ENCODE data around the gene ZFX. TPM values are rescaled to one million over a fixed set of nuclear protein-coding genes. Genes with fewer than 3 reads are reported as not detected.

ZFX gene
- total RNA-seq, 1 donor from 2014 or later, result 35.7 TPM

- H3K27ac Mint-ChIP-seq (ENCODE audit: unreplicated experiment), result no peak overlapping the region
- peak overlapping the region; percentile 87 for H3K27ac ChIP-seq (ENCODE audit: low read depth, low read length)
- no peaks in the 10 kb centered on the region for H3K27me3 ChIP-seq (ENCODE audit: insufficient read depth, low read length)
- H3K27me3 Mint-ChIP-seq (ENCODE audit: low read depth, unreplicated experiment), result no peaks in the 10 kb centered on the region
- peaks cover 32% of the 10 kb centered on the region for H3K4me1 ChIP-seq (ENCODE audit: insufficient read depth, low read length)
- H4K20me1 ChIP-seq (ENCODE audit: insufficient read depth, low read length), result peaks cover 45% of the 10 kb centered on the region
- H3K36me3 ChIP-seq (ENCODE audit: insufficient read depth, low read length), result peaks cover 5% of the 10 kb centered on the region
- DNase-seq (ENCODE audit: low read depth) (peak; percentile 83), FAIRE-seq (no peak)
- H3K9me3 ChIP-seq (ENCODE audit: insufficient read depth, low read depth, low read length), result no peaks in the 10 kb centered on the region
- peak overlapping the region; percentile 82 for H3K4me3 ChIP-seq (ENCODE audit: insufficient read depth, low read depth, low read length)
- H2AFZ ChIP-seq (ENCODE audit: low read depth, low read length), result no peak overlapping the region
- peaks cover 50% of the 10 kb centered on the region for H3K79me2 ChIP-seq (ENCODE audit: insufficient read depth, low read length)
- H3K4me3 Mint-ChIP-seq (ENCODE audit: unreplicated experiment), result peak overlapping the region; percentile 93
- H3K36me3 Mint-ChIP-seq (ENCODE audit: low read depth, unreplicated experiment), result no peaks in the 10 kb centered on the region
- TF ChIP-seq, protein P1, sequence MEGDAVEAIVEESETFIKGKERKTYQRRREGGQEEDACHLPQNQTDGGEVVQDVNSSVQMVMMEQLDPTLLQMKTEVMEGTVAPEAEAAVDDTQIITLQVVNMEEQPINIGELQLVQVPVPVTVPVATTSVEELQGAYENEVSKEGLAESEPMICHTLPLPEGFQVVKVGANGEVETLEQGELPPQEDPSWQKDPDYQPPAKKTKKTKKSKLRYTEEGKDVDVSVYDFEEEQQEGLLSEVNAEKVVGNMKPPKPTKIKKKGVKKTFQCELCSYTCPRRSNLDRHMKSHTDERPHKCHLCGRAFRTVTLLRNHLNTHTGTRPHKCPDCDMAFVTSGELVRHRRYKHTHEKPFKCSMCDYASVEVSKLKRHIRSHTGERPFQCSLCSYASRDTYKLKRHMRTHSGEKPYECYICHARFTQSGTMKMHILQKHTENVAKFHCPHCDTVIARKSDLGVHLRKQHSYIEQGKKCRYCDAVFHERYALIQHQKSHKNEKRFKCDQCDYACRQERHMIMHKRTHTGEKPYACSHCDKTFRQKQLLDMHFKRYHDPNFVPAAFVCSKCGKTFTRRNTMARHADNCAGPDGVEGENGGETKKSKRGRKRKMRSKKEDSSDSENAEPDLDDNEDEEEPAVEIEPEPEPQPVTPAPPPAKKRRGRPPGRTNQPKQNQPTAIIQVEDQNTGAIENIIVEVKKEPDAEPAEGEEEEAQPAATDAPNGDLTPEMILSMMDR (IDR thresholded peaks at IDR 0.05; ENCODE audit: insufficient read depth, low read depth, low read length), result no peak
- no peak for TF ChIP-seq EZH2 (IDR thresholded peaks at IDR 0.05; ENCODE audit: insufficient read depth, low read length)
- peak overlapping the region; percentile 93 for H3K4me2 ChIP-seq (ENCODE audit: low read length)
- H3K9ac ChIP-seq (ENCODE audit: low read length), result peak overlapping the region; percentile 94
- peaks cover 21% of the 10 kb centered on the region for H3K4me1 Mint-ChIP-seq (ENCODE audit: low read depth, unreplicated experiment)
- H3K9me3 Mint-ChIP-seq (ENCODE audit: unreplicated experiment), result no peaks in the 10 kb centered on the region
Observed at GRCh38 chrX:24150051-24150790, 692 bp downstream of the ZFX start.

DNA sequence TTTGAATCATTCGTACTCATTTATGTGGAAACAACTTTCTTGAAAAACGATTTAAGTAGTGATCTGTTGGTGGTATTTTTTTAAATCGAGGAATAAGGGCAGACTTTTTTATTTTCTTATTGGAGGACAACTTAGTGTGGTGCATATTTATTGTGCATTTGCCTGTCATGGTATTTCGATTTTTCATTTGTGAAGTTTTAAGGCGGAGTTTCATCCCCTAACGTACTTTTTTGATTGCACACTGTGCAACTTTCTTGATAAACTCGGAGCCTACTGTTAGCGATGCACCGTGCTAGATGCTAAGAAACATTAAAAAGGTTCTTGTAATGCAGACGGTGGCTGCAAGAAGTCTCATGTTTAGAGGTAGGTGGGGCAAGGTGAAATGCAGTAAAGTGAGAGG is 1.4 kb downstream of the ZFX start:
- Histone ChIP-seq H3K27me3 (ENCODE audit: insufficient read depth, low read length) (no peaks in the 10 kb centered on the region), H3K9me3 (ENCODE audit: insufficient read depth, low read depth, low read length) (no peaks in the 10 kb centered on the region), H4K20me1 (ENCODE audit: insufficient read depth, low read length) (peaks cover 51% of the 10 kb centered on the region), H3K27ac (ENCODE audit: low read depth, low read length) (peak overlapping the region; percentile 87), H3K9ac (ENCODE audit: low read length) (peak overlapping the region; percentile 94), H3K4me1 (ENCODE audit: insufficient read depth, low read length) (peaks cover 26% of the 10 kb centered on the region), H3K79me2 (ENCODE audit: insufficient read depth, low read length) (peaks cover 57% of the 10 kb centered on the region), H3K4me2 (ENCODE audit: low read length) (peak overlapping the region; percentile 93), H3K4me3 (ENCODE audit: insufficient read depth, low read depth, low read length) (peak overlapping the region; percentile 82), H2AFZ (ENCODE audit: low read depth, low read length) (no peak overlapping the region), H3K36me3 (ENCODE audit: insufficient read depth, low read length) (peaks cover 5% of the 10 kb centered on the region)
- Mint-ChIP-seq H3K4me3 (ENCODE audit: unreplicated experiment) (peak overlapping the region; percentile 93), H3K27me3 (ENCODE audit: low read depth, unreplicated experiment) (no peaks in the 10 kb centered on the region), H3K4me1 (ENCODE audit: low read depth, unreplicated experiment) (peaks cover 21% of the 10 kb centered on the region), H3K36me3 (ENCODE audit: low read depth, unreplicated experiment) (no peaks in the 10 kb centered on the region), H3K27ac (ENCODE audit: unreplicated experiment) (no peak overlapping the region), H3K9me3 (ENCODE audit: unreplicated experiment) (no peaks in the 10 kb centered on the region)
- TF ChIP-seq, protein P1 (IDR thresholded peaks at IDR 0.05; ENCODE audit: insufficient read depth, low read depth, low read length), result no peak
- no peak for TF ChIP-seq EZH2 (IDR thresholded peaks at IDR 0.05; ENCODE audit: insufficient read depth, low read length)
- FAIRE-seq (peak; percentile 37), DNase-seq (ENCODE audit: low read depth) (no peak)

GRCh38 chrX:24151513-24151912 is 2.0 kb downstream of the ZFX start:
- Histone ChIP-seq H4K20me1 (ENCODE audit: insufficient read depth, low read length) (peaks cover 57% of the 10 kb centered on the region), H3K9ac (ENCODE audit: low read length) (peak overlapping the region; percentile 94), H3K4me2 (ENCODE audit: low read length) (peak overlapping the region; percentile 93), H2AFZ (ENCODE audit: low read depth, low read length) (no peak overlapping the region), H3K27me3 (ENCODE audit: insufficient read depth, low read length) (no peaks in the 10 kb centered on the region), H3K9me3 (ENCODE audit: insufficient read depth, low read depth, low read length) (no peaks in the 10 kb centered on the region), H3K4me1 (ENCODE audit: insufficient read depth, low read length) (peaks cover 20% of the 10 kb centered on the region), H3K36me3 (ENCODE audit: insufficient read depth, low read length) (peaks cover 5% of the 10 kb centered on the region), H3K4me3 (ENCODE audit: insufficient read depth, low read depth, low read length) (peak overlapping the region; percentile 82), H3K79me2 (ENCODE audit: insufficient read depth, low read length) (peaks cover 63% of the 10 kb centered on the region), H3K27ac (ENCODE audit: low read depth, low read length) (no peak overlapping the region)
- TF ChIP-seq EZH2 (IDR thresholded peaks at IDR 0.05; ENCODE audit: insufficient read depth, low read length), result no peak
- TF ChIP-seq, protein P1 (IDR thresholded peaks at IDR 0.05; ENCODE audit: insufficient read depth, low read depth, low read length), result no peak
- Mint-ChIP-seq H3K4me1 (ENCODE audit: low read depth, unreplicated experiment) (peaks cover 21% of the 10 kb centered on the region), H3K9me3 (ENCODE audit: unreplicated experiment) (no peaks in the 10 kb centered on the region), H3K36me3 (ENCODE audit: low read depth, unreplicated experiment) (no peaks in the 10 kb centered on the region), H3K4me3 (ENCODE audit: unreplicated experiment) (peak overlapping the region; percentile 93), H3K27ac (ENCODE audit: unreplicated experiment) (no peak overlapping the region), H3K27me3 (ENCODE audit: low read depth, unreplicated experiment) (no peaks in the 10 kb centered on the region)
- no peak for FAIRE-seq
- DNase-seq (ENCODE audit: low read depth), result no peak

Measured in astrocyte (in vitro differentiated cells and primary cell).